Measurements from ENCODE around the gene HEPACAM. TPM values are rescaled to one million over a fixed set of nuclear protein-coding genes. Genes with fewer than 3 reads are reported as not detected.

The HEPACAM gene
- total RNA-seq, 6 experiments from 2014 or later: 0.31 TPM; not detected in 5

- peak overlapping the region; percentile 46 for H3K4me3 Mint-ChIP-seq
- peaks cover 79% of the 10 kb centered on the region for H3K4me1 Mint-ChIP-seq (ENCODE audit: low read depth)
These were observed 37.1 kb downstream of the HEPACAM start for GRCh38 chr11:124898711-124899110.

DNA sequence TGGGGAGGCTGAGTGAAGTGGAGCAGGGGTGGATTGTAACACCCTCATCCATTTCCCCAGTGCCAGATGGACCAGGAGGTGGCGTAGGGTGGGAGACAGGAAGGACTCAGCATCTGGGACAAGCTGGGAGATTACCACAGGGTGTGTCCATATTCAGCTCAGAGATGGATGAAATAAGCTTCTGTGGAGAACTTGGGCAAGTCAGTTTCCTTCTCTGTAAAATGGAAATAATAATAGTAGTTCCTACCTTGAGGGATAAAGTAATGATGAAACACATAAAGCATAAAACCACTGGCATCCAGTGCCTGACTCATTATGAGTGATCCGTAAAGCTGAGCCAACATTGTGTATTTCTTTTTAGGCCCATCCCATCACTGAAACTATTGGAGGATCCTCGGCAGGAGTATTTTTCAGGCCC lies 37.6 kb downstream of the HEPACAM start:
- peaks cover 2% of the 10 kb centered on the region for H3K27me3 Mint-ChIP-seq (ENCODE audit: insufficient read depth)

More at GRCh38 chr11:124898711-124899110, 37.1 kb downstream of the HEPACAM start:
- TF ChIP-seq, protein P1, sequence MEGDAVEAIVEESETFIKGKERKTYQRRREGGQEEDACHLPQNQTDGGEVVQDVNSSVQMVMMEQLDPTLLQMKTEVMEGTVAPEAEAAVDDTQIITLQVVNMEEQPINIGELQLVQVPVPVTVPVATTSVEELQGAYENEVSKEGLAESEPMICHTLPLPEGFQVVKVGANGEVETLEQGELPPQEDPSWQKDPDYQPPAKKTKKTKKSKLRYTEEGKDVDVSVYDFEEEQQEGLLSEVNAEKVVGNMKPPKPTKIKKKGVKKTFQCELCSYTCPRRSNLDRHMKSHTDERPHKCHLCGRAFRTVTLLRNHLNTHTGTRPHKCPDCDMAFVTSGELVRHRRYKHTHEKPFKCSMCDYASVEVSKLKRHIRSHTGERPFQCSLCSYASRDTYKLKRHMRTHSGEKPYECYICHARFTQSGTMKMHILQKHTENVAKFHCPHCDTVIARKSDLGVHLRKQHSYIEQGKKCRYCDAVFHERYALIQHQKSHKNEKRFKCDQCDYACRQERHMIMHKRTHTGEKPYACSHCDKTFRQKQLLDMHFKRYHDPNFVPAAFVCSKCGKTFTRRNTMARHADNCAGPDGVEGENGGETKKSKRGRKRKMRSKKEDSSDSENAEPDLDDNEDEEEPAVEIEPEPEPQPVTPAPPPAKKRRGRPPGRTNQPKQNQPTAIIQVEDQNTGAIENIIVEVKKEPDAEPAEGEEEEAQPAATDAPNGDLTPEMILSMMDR (IDR thresholded peaks at IDR 0.05): no peak
- Mint-ChIP-seq H3K27ac (peak overlapping the region; percentile 98), H3K27me3 (ENCODE audit: insufficient read depth) (peaks cover 2% of the 10 kb centered on the region), H3K9me3 (no peaks in the 10 kb centered on the region), H3K36me3 (ENCODE audit: low read depth) (no peaks in the 10 kb centered on the region)
- no peak for DNase-seq

GRCh38 chr11:124897674-124898262 lies 38.1 kb downstream of the HEPACAM start, which contains the start of gene ROBO4:
ROBO4 (minus strand) TSS chr11:124897865; CDS start chr11:124897795, 70 bp downstream.
- DNase-seq: no peak
- H3K27ac Mint-ChIP-seq: peak within 1 kb of the TSS; percentile 98
- H3K4me1 Mint-ChIP-seq (ENCODE audit: low read depth): peaks cover 72% of the 10 kb centered on the region
- H3K4me3 Mint-ChIP-seq: peak within 1 kb of the TSS; percentile 46
- H3K36me3 Mint-ChIP-seq (ENCODE audit: low read depth): no peaks in the 10 kb centered on the region
- TF ChIP-seq, protein P1 (IDR thresholded peaks at IDR 0.05): no peak
- no peaks in the 10 kb centered on the region for H3K9me3 Mint-ChIP-seq
- peaks cover 2% of the 10 kb centered on the region for H3K27me3 Mint-ChIP-seq (ENCODE audit: insufficient read depth)

More for the DNA sequence above, 37.6 kb downstream of the HEPACAM start:
- no peaks in the 10 kb centered on the region for H3K9me3 Mint-ChIP-seq
- H3K4me1 Mint-ChIP-seq (ENCODE audit: low read depth): peaks cover 77% of the 10 kb centered on the region
- H3K27ac Mint-ChIP-seq: peak overlapping the region; percentile 98
- peak overlapping the region; percentile 46 for H3K4me3 Mint-ChIP-seq
- TF ChIP-seq, protein P1 (IDR thresholded peaks at IDR 0.05): peak; percentile 52
- peak; percentile 91 for DNase-seq
- H3K36me3 Mint-ChIP-seq (ENCODE audit: low read depth): no peaks in the 10 kb centered on the region

DNA sequence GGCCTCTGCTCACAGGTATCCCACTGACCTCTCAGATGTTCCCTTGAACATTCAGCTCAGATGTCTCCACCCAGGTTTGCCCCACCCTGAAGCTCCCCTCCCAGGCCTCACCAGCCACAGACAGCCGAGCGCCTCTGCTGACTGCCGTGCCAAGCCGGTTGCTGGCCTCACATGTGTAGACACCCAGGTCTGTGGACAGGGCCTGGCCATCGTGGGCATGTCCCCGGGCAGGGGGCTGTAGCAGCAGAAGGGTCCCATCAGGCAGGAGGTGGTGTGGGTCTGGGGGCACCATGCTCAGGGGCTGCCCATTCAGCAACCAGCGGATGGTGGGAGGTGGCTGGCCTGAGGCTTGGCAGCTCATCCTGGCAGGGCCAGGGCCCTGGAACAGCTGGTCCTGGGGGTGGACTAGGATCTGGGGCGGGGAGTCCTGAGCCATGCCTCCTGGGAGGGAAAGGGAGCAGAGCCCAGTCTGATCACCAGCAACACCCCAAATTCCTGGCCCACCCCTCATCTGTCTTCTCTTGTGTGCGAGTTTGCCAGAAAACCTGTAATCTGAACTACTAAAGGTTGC lies 38.9 kb downstream of the HEPACAM start:
- TF ChIP-seq, protein P1 (IDR thresholded peaks at IDR 0.05): no peak
- Mint-ChIP-seq H3K36me3 (ENCODE audit: low read depth) (no peaks in the 10 kb centered on the region), H3K27me3 (ENCODE audit: insufficient read depth) (peaks cover 2% of the 10 kb centered on the region), H3K4me1 (ENCODE audit: low read depth) (peaks cover 68% of the 10 kb centered on the region), H3K27ac (peak overlapping the region; percentile 98), H3K4me3 (no peak overlapping the region), H3K9me3 (no peaks in the 10 kb centered on the region)
- DNase-seq: no peak

- Mint-ChIP-seq H3K27ac (peak overlapping the region; percentile 69), H3K9me3 (no peaks in the 10 kb centered on the region), H3K4me1 (ENCODE audit: low read depth) (peaks cover 61% of the 10 kb centered on the region), H3K4me3 (no peak overlapping the region), H3K36me3 (ENCODE audit: low read depth) (no peaks in the 10 kb centered on the region), H3K27me3 (ENCODE audit: insufficient read depth) (peaks cover 4% of the 10 kb centered on the region)
- DNase-seq: peak; percentile 32
- TF ChIP-seq, protein P1 (IDR thresholded peaks at IDR 0.05): no peak
These were observed 39.6 kb downstream of the HEPACAM start for GRCh38 chr11:124896071-124896750.
